ENCODE measurements around the gene EFL1.

The EFL1 gene

DNA sequence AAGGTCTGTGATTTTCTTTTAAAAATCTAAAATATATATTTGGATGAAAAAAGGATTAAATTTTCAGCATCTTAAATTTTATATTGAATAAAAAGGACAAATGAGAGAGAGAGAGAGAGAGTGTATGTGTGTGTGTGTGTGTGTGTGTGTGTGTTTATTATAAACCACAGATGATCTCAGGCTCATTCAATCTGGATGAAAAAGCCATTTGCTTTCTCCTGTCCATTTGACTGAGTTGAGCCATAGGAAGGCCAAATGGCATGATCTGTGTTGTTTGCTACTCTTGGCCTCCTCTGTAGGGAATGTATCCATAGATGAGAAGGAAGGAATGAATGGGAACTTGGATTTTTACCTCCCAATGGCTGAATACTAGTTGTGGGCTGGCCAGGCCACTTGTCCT is 124.2 kb downstream of the EFL1 start:
- H3K4me1 Mint-ChIP-seq: peaks cover 25% of the 10 kb centered on the region
- TF ChIP-seq CTCF (IDR thresholded peaks at IDR 0.05): no peak
- no peaks in the 10 kb centered on the region for H3K9me3 Mint-ChIP-seq
- no peak overlapping the region for H3K4me3 Mint-ChIP-seq
- peaks cover 17% of the 10 kb centered on the region for H3K36me3 Mint-ChIP-seq (ENCODE audit: low read depth)
- H3K27ac Mint-ChIP-seq: no peak overlapping the region
- H3K27me3 Mint-ChIP-seq (ENCODE audit: low read depth, poor library complexity): no peaks in the 10 kb centered on the region
- DNase-seq: no peak

DNA sequence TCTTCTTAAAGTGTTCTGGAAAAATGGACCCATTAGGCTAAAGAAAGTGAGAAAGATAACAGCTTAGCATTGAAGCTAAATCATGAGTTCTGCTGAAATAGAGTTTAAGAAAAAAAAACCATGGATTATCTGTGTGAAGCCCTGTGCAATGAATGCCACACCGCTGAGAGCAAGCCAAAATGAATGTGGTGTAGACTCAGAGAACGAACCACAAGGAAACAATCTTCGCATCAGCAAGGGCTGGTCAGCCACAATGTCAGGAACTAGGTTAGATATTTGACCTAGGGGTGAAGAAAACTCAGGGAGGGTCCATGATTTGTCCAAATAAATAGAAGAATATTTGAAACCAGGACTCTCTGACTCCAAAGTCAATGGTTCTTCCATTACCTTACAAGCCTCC is 125.3 kb downstream of the EFL1 start:
- H3K27me3 Mint-ChIP-seq (ENCODE audit: low read depth, poor library complexity): no peaks in the 10 kb centered on the region
- no peak for TF ChIP-seq CTCF (IDR thresholded peaks at IDR 0.05)
- H3K36me3 Mint-ChIP-seq (ENCODE audit: low read depth): peaks cover 22% of the 10 kb centered on the region
- no peak overlapping the region for H3K4me3 Mint-ChIP-seq
- no peak for DNase-seq
- H3K9me3 Mint-ChIP-seq: no peaks in the 10 kb centered on the region
- H3K27ac Mint-ChIP-seq: no peak overlapping the region
- peaks cover 34% of the 10 kb centered on the region for H3K4me1 Mint-ChIP-seq

- Mint-ChIP-seq H3K27ac (no peak overlapping the region), H3K4me1 (peaks cover 41% of the 10 kb centered on the region), H3K4me3 (no peak overlapping the region), H3K36me3 (ENCODE audit: low read depth) (peaks cover 29% of the 10 kb centered on the region), H3K27me3 (ENCODE audit: low read depth, poor library complexity) (no peaks in the 10 kb centered on the region), H3K9me3 (no peaks in the 10 kb centered on the region)
- DNase-seq: no peak
- no peak for TF ChIP-seq CTCF (IDR thresholded peaks at IDR 0.05)
Measured at GRCh38 chr15:82136120-82136519, 126.4 kb downstream of the EFL1 start.

DNA sequence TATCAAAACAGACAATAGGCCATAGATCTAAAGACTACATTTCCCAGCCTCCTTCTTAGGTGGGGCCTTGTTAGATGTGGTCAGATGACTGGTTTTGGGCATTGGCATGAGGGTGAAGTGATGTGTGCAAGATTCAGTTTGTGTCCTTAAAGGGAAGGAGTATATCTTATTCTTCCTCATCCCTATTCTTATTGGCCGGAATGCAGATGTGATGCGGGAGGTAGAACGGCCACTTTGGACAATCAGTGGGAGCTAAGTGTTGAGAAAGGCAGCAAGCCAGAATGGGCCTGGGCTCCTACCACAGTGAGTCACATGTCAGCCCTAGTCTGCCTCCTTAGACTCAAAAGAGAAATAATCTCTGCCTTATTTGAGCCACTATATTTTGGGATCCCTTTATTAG is 126.9 kb downstream of the EFL1 start:
- Mint-ChIP-seq H3K9me3 (no peaks in the 10 kb centered on the region), H3K4me1 (peaks cover 44% of the 10 kb centered on the region), H3K27me3 (ENCODE audit: low read depth, poor library complexity) (no peaks in the 10 kb centered on the region), H3K4me3 (no peak overlapping the region), H3K36me3 (ENCODE audit: low read depth) (peaks cover 29% of the 10 kb centered on the region), H3K27ac (no peak overlapping the region)
- TF ChIP-seq CTCF (IDR thresholded peaks at IDR 0.05): no peak
- no peak for DNase-seq

- Mint-ChIP-seq H3K27me3 (ENCODE audit: low read depth, poor library complexity) (peaks cover 2% of the 10 kb centered on the region), H3K36me3 (ENCODE audit: low read depth) (peaks cover 29% of the 10 kb centered on the region), H3K4me3 (no peak overlapping the region), H3K4me1 (peaks cover 45% of the 10 kb centered on the region), H3K9me3 (no peaks in the 10 kb centered on the region), H3K27ac (no peak overlapping the region)
- DNase-seq: no peak
- TF ChIP-seq CTCF (IDR thresholded peaks at IDR 0.05): no peak
Measured at GRCh38 chr15:82134461-82134860, 128.1 kb downstream of the EFL1 start.

DNA sequence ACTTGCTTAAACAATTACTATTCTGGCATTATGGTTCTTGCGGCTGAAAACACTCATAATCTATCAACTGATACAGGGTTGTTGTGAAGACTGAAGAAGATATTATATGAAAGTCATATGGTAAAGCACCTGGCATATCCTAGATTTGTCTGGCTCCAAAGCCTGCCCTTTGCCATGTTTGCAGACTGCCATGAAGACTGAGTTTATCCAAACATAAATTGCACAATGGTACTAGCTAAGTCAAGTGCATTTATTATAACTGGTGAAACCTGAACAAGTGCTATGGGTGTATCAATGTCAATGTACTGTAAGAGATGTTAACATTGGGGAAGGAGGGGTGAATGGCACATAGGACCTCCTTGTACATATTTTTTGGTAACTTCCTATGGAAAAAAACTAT is 129.3 kb downstream of the EFL1 start:
- H3K36me3 Mint-ChIP-seq (ENCODE audit: low read depth): peaks cover 23% of the 10 kb centered on the region
- H3K27ac Mint-ChIP-seq: no peak overlapping the region
- H3K4me1 Mint-ChIP-seq: peaks cover 50% of the 10 kb centered on the region
- TF ChIP-seq CTCF (IDR thresholded peaks at IDR 0.05): no peak
- peaks cover 2% of the 10 kb centered on the region for H3K27me3 Mint-ChIP-seq (ENCODE audit: low read depth, poor library complexity)
- H3K9me3 Mint-ChIP-seq: no peaks in the 10 kb centered on the region
- H3K4me3 Mint-ChIP-seq: no peak overlapping the region
- no peak for DNase-seq
